Measurements from ENCODE around the gene CYP4F11. TPM values are rescaled to one million over a fixed set of nuclear protein-coding genes. Genes with fewer than 3 reads are reported as not detected.
"Not testable (repeated sequence)": the region's sequence is repeated elsewhere in the genome, so short reads cannot be mapped to it uniquely, and the experiment has no call there.

Gene CYP4F11, protein sequence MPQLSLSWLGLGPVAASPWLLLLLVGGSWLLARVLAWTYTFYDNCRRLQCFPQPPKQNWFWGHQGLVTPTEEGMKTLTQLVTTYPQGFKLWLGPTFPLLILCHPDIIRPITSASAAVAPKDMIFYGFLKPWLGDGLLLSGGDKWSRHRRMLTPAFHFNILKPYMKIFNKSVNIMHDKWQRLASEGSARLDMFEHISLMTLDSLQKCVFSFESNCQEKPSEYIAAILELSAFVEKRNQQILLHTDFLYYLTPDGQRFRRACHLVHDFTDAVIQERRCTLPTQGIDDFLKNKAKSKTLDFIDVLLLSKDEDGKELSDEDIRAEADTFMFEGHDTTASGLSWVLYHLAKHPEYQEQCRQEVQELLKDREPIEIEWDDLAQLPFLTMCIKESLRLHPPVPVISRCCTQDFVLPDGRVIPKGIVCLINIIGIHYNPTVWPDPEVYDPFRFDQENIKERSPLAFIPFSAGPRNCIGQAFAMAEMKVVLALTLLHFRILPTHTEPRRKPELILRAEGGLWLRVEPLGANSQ
- total RNA-seq = under 1 TPM; 0.05 to 0.14 (median 0.08) TPM

DNA sequence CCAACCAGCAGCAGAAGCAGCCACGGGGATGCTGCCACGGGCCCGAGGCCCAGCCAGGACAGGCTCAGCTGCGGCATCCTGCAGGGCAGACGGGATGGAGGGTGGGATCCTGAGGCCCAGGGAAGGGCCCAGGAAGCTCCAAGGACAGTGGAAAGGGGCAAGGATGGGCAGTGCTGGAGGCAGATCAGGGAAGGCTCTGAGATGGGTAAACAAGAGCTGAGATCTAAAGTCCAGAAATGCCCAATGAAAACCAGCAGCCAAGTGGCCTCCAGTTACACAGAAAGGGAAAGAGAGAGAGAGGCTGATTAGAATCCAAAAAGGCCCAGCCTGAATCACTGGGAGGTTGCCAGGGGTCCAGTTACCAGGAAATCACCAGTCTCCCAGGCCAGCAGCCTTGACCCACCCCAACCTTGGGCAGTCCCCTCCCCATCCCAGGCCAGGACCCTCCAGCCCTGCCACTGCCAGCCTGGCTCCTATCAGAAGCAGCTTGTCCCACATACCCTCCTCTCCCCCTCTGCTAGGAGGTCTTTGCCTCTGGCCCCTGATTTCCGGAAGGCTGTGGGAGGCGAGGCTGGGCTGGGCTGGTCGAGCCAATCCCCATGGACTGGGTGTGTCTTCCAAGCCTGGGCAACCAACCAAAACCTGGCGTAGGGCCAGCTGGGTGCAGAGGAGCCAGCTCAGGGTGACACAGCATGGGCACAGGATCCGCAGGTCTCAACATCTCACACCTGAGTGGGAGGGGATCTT lies at the start of gene CYP4F11:
TSS of gene CYP4F11 (minus strand) at position 198 of the 747 bp plus-strand sequence. CDS start at position 77, 121 bp downstream.
- Mint-ChIP-seq H3K4me3 (no peak within 1 kb of the TSS), H3K4me1 (ENCODE audit: low read depth) (no peaks in the 10 kb centered on the region), H3K27me3 (ENCODE audit: low read depth) (peaks cover 16% of the 10 kb centered on the region), H3K36me3 (ENCODE audit: insufficient read depth) (no peaks in the 10 kb centered on the region), H3K9me3 (peaks cover 2% of the 10 kb centered on the region)
- no peak for DNase-seq
- no peak for ATAC-seq

GRCh38 chr19:15979293-15979692 lies 45.0 kb upstream of the CYP4F11 start:
- ATAC-seq = no peak
- DNase-seq = no peak

GRCh38 chr19:15977690-15978089 lies 43.4 kb upstream of the CYP4F11 start:
- Mint-ChIP-seq H3K9me3 (peaks cover 8% of the 10 kb centered on the region), H3K27me3 (ENCODE audit: low read depth) (peaks cover 41% of the 10 kb centered on the region), H3K4me3 (no peak overlapping the region), H3K36me3 (ENCODE audit: insufficient read depth) (no peaks in the 10 kb centered on the region), H3K4me1 (ENCODE audit: low read depth) (no peaks in the 10 kb centered on the region)
- no peak for DNase-seq
- no peak for ATAC-seq

More at GRCh38 chr19:15979293-15979692, 45.0 kb upstream of the CYP4F11 start:
- Mint-ChIP-seq H3K9me3 (peaks cover 15% of the 10 kb centered on the region), H3K4me1 (ENCODE audit: low read depth) (no peaks in the 10 kb centered on the region), H3K27me3 (ENCODE audit: low read depth) (peaks cover 38% of the 10 kb centered on the region), H3K36me3 (ENCODE audit: insufficient read depth) (no peaks in the 10 kb centered on the region), H3K4me3 (no peak overlapping the region)

- Mint-ChIP-seq H3K4me1 (ENCODE audit: low read depth) (no peaks in the 10 kb centered on the region), H3K36me3 (ENCODE audit: insufficient read depth) (no peaks in the 10 kb centered on the region), H3K27me3 (ENCODE audit: low read depth) (peaks cover 44% of the 10 kb centered on the region), H3K9me3 (peaks cover 7% of the 10 kb centered on the region), H3K4me3 (no peak overlapping the region)
- DNase-seq (no peak), ATAC-seq (no peak)
Observed at GRCh38 chr19:15976836-15977689, 42.7 kb upstream of the CYP4F11 start.

- Mint-ChIP-seq H3K36me3 (ENCODE audit: insufficient read depth) (no peaks in the 10 kb centered on the region), H3K4me3 (no peak overlapping the region), H3K4me1 (ENCODE audit: low read depth) (no peaks in the 10 kb centered on the region), H3K9me3 (peaks cover 3% of the 10 kb centered on the region), H3K27me3 (ENCODE audit: low read depth) (peaks cover 50% of the 10 kb centered on the region)
- DNase-seq (no peak), ATAC-seq (no peak)
Observed at GRCh38 chr19:15974856-15975255, 40.5 kb upstream of the CYP4F11 start.

DNA sequence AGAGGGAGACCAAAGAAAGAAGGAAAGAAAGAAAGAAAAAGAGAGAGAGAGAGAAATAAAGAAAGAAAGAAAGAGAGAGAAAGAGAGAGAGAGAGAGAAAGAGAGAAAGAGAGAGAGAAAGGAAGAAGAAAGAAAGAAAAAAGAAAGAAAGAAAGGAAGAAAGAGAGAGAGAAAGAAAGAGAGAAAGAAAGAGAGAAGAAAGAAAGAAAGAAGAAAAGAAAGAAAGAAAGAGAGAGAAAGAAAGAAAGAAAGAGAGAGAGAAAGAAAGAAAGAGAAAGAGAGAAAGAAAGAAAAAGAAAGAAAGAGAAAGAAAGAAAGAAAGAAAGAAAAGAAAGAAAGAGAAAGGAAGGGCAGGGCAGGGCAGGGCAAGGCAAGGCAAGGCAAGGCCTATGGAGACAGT lies 37.7 kb upstream of the CYP4F11 start:
- not testable (repeated sequence) for H3K4me1 Mint-ChIP-seq (ENCODE audit: low read depth); ATAC-seq; H3K9me3 Mint-ChIP-seq; H3K36me3 Mint-ChIP-seq (ENCODE audit: insufficient read depth); H3K4me3 Mint-ChIP-seq; DNase-seq
- peaks cover 40% of the 10 kb centered on the region for H3K27me3 Mint-ChIP-seq (ENCODE audit: low read depth)

GRCh38 chr19:15971224-15971780 lies 37.0 kb upstream of the CYP4F11 start:
- no peak for ATAC-seq
- no peaks in the 10 kb centered on the region for H3K36me3 Mint-ChIP-seq (ENCODE audit: insufficient read depth)
- DNase-seq = no peak
- peaks cover 39% of the 10 kb centered on the region for H3K27me3 Mint-ChIP-seq (ENCODE audit: low read depth)
- H3K4me3 Mint-ChIP-seq = no peak overlapping the region
- no peaks in the 10 kb centered on the region for H3K4me1 Mint-ChIP-seq (ENCODE audit: low read depth)
- peaks cover 3% of the 10 kb centered on the region for H3K9me3 Mint-ChIP-seq

DNA sequence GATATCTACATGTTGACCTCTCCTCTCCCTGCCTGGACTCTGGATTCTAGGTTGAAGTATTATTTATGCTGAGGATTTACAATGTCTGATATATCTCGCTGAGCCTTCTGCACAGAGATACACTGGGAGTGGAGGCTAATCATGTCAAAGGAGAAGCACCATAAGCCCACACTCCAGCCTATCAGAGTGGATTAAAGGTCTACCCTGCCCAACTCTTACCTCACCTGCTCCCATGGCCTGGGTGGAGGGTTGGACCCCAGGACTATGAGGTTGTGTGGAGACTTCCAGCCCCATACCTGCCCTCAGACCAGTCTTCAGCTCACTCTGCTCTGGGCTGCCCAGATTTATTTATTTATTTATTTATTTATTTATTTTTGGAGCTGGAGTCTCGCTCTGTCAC lies 29.9 kb upstream of the CYP4F11 start:
- Mint-ChIP-seq H3K27me3 (ENCODE audit: low read depth) (peaks cover 37% of the 10 kb centered on the region), H3K4me3 (no peak overlapping the region), H3K4me1 (ENCODE audit: low read depth) (no peaks in the 10 kb centered on the region), H3K36me3 (ENCODE audit: insufficient read depth) (no peaks in the 10 kb centered on the region), H3K9me3 (no peaks in the 10 kb centered on the region)
- DNase-seq = no peak
- no peak for ATAC-seq

GRCh38 chr19:15962319-15962718 lies 28.0 kb upstream of the CYP4F11 start:
- no peak for DNase-seq
- H3K36me3 Mint-ChIP-seq (ENCODE audit: insufficient read depth) = no peaks in the 10 kb centered on the region
- no peaks in the 10 kb centered on the region for H3K9me3 Mint-ChIP-seq
- no peaks in the 10 kb centered on the region for H3K4me1 Mint-ChIP-seq (ENCODE audit: low read depth)
- ATAC-seq = no peak
- H3K27me3 Mint-ChIP-seq (ENCODE audit: low read depth) = peaks cover 40% of the 10 kb centered on the region
- H3K4me3 Mint-ChIP-seq = no peak overlapping the region

GRCh38 chr19:15954820-15955219 lies 20.5 kb upstream of the CYP4F11 start:
- Mint-ChIP-seq H3K27me3 (ENCODE audit: low read depth) (peaks cover 59% of the 10 kb centered on the region), H3K4me3 (no peak overlapping the region), H3K9me3 (peaks cover 1% of the 10 kb centered on the region), H3K4me1 (ENCODE audit: low read depth) (no peaks in the 10 kb centered on the region), H3K36me3 (ENCODE audit: insufficient read depth) (no peaks in the 10 kb centered on the region)
- ATAC-seq = no peak
- DNase-seq = no peak

GRCh38 chr19:15948223-15949058 lies 14.1 kb upstream of the CYP4F11 start, which contains the start of gene OR10H4:
TSS of gene OR10H4 (plus strand) at chr19:15949008. CDS start at chr19:15949008, 0 bp downstream.
- DNase-seq = no peak
- no peak for ATAC-seq
- Mint-ChIP-seq H3K4me3 (no peak within 1 kb of the TSS), H3K4me1 (ENCODE audit: low read depth) (no peaks in the 10 kb centered on the region), H3K9me3 (peaks cover 22% of the 10 kb centered on the region), H3K27me3 (ENCODE audit: low read depth) (peaks cover 53% of the 10 kb centered on the region), H3K36me3 (ENCODE audit: insufficient read depth) (peaks cover 7% of the 10 kb centered on the region)

- ATAC-seq (no peak), DNase-seq (no peak)
- Mint-ChIP-seq H3K27me3 (ENCODE audit: low read depth) (peaks cover 41% of the 10 kb centered on the region), H3K36me3 (ENCODE audit: insufficient read depth) (peaks cover 7% of the 10 kb centered on the region), H3K4me1 (ENCODE audit: low read depth) (no peaks in the 10 kb centered on the region), H3K9me3 (peaks cover 22% of the 10 kb centered on the region), H3K4me3 (no peak overlapping the region)
Observed at GRCh38 chr19:15945301-15945700, 11.0 kb upstream of the CYP4F11 start.

GRCh38 chr19:15944401-15944800 lies 10.1 kb upstream of the CYP4F11 start:
- H3K4me1 Mint-ChIP-seq (ENCODE audit: low read depth) = no peaks in the 10 kb centered on the region
- H3K27me3 Mint-ChIP-seq (ENCODE audit: low read depth) = peaks cover 40% of the 10 kb centered on the region
- DNase-seq (no peak), ATAC-seq (no peak)
- H3K36me3 Mint-ChIP-seq (ENCODE audit: insufficient read depth) = peaks cover 6% of the 10 kb centered on the region
- peaks cover 16% of the 10 kb centered on the region for H3K9me3 Mint-ChIP-seq
- H3K4me3 Mint-ChIP-seq = no peak overlapping the region
